Mesenchymal stem cell (in vitro differentiated cells and primary cell): ENCODE data around the gene DLX1.

ENCODE experiments used
- DNase-seq: peaks from one replicate; pipeline ENCODE4 v3.0.0-alpha.2; 2013
- H2AFZ ChIP-seq: one replicate; pipeline ENCODE4 v1.6.1; 2013; ENCODE audit warnings: low read depth, mild to moderate bottlenecking, control low read depth, inconsistent platforms, low read length, moderate library complexity
- H2AK5ac ChIP-seq: 2 replicates; pipeline ENCODE4 v1.6.1; 2013; ENCODE audit warnings: low read length, moderate library complexity, mild to moderate bottlenecking, inconsistent platforms; ENCODE audit not compliant: severe bottlenecking
- H2BK120ac ChIP-seq: one replicate; pipeline ENCODE4 v1.6.1; 2013; ENCODE audit warnings: low read depth, mild to moderate bottlenecking, inconsistent platforms, low read length, moderate library complexity
- H2BK12ac ChIP-seq, 2 experiments: one replicate each; pipeline ENCODE4 v1.6.1; 2013; ENCODE audit warnings: inconsistent platforms in 2 of 2, low read length in 2 of 2, mild to moderate bottlenecking in 2 of 2, moderate library complexity in 2 of 2, control low read depth in 1 of 2
- H2BK15ac ChIP-seq: one replicate; pipeline ENCODE4 v1.6.1; 2013; ENCODE audit warnings: mild to moderate bottlenecking, low read depth, inconsistent platforms; ENCODE audit not compliant: poor library complexity, severe bottlenecking
- H2BK5ac ChIP-seq: 2 replicates; pipeline ENCODE4 v1.6.1; 2013; ENCODE audit warnings: low read depth, mild to moderate bottlenecking, low read length, control low read depth, inconsistent platforms; ENCODE audit not compliant: poor library complexity, severe bottlenecking
- H3K14ac ChIP-seq, 2 experiments: one replicate each; pipeline ENCODE4 v1.6.1; 2013; ENCODE audit warnings: inconsistent platforms in 2 of 2, low read length in 2 of 2, control low read depth in 1 of 2, mild to moderate bottlenecking in 1 of 2, moderate library complexity in 1 of 2
- H3K18ac ChIP-seq, 2 experiments: one replicate each; pipeline ENCODE4 v1.6.1; 2013; ENCODE audit warnings: inconsistent platforms in 2 of 2, low read length in 2 of 2, control low read depth in 1 of 2, low read depth in 1 of 2, mild to moderate bottlenecking in 1 of 2
- H3K23ac ChIP-seq, 2 experiments: one replicate each; pipeline ENCODE4 v1.6.1; 2013; ENCODE audit warnings: inconsistent platforms in 2 of 2, low read length in 2 of 2, mild to moderate bottlenecking in 2 of 2, moderate library complexity in 2 of 2, control low read depth in 1 of 2
- H3K27ac ChIP-seq: 2 replicates; pipeline ENCODE4 v1.5.1; 2013; ENCODE audit warnings: mild to moderate bottlenecking, moderate library complexity, low read length, control low read depth, inconsistent platforms; ENCODE audit not compliant: poor library complexity, severe bottlenecking
- H3K27me3 ChIP-seq, 2 experiments: 2 replicates each; pipeline versions ENCODE4 v1.6.1 to v1.7.0; 2013; ENCODE audit warnings: low read length in 2 of 2, mild to moderate bottlenecking in 2 of 2, moderate library complexity in 2 of 2, control low read depth in 1 of 2, inconsistent platforms in 1 of 2; ENCODE audit not compliant: control insufficient read depth in 1 of 2, insufficient read depth in 1 of 2
- H3K36me3 ChIP-seq, 2 experiments: 2 replicates each; pipeline versions ENCODE4 v1.6.1 to v1.7.0; 2013; ENCODE audit warnings: low read length in 2 of 2, control low read depth in 1 of 2, inconsistent platforms in 1 of 2, low read depth in 1 of 2, mild to moderate bottlenecking in 1 of 2; ENCODE audit not compliant: insufficient read depth in 2 of 2, control insufficient read depth in 1 of 2
- H3K4ac ChIP-seq, 2 experiments: one replicate each; pipeline ENCODE4 v1.6.1; 2013; ENCODE audit warnings: inconsistent platforms in 2 of 2, low read length in 2 of 2, mild to moderate bottlenecking in 2 of 2, moderate library complexity in 2 of 2, control low read depth in 1 of 2, low read depth in 1 of 2
- H3K4me1 ChIP-seq: 2 replicates; pipeline ENCODE4 v1.6.1; 2013; ENCODE audit warnings: low read depth, low read length, control low read depth; ENCODE audit not compliant: control insufficient read depth, insufficient read depth
- H3K4me2 ChIP-seq: 2 replicates; pipeline ENCODE4 v1.6.1; 2013; ENCODE audit warnings: low read length, mild to moderate bottlenecking, inconsistent platforms; ENCODE audit not compliant: poor library complexity, severe bottlenecking
- H3K4me3 ChIP-seq, 2 experiments: 2 replicates each; pipeline versions ENCODE4 v1.5.1 to v1.7.0; 2013; ENCODE audit warnings: low read length in 2 of 2, mild to moderate bottlenecking in 2 of 2, control low read depth in 1 of 2, low read depth in 1 of 2; ENCODE audit not compliant: insufficient read depth in 1 of 2
- H3K79me1 ChIP-seq: replicated peaks from 2 replicates; pipeline ENCODE4 v1.6.1; 2013; ENCODE audit warnings: mild to moderate bottlenecking, control low read depth, low read length, inconsistent platforms; ENCODE audit not compliant: poor library complexity, severe bottlenecking
- H3K9ac ChIP-seq: 2 replicates; pipeline ENCODE4 v1.7.0; 2013; ENCODE audit warnings: mild to moderate bottlenecking, low read length, moderate library complexity
- H3K9me3 ChIP-seq: 2 replicates; pipeline ENCODE4 v1.7.0; 2013; ENCODE audit warnings: mild to moderate bottlenecking, low read length; ENCODE audit not compliant: control insufficient read depth
- H4K8ac ChIP-seq: one replicate; pipeline ENCODE4 v1.6.1; 2013; ENCODE audit warnings: inconsistent platforms, mild to moderate bottlenecking, low read length, moderate library complexity
- H4K91ac ChIP-seq: one replicate; pipeline ENCODE4 v1.6.1; 2013; ENCODE audit warnings: mild to moderate bottlenecking, low read length, inconsistent platforms
- WGBS: methylation state at CpG from one replicate; pipeline ENCODE4 v1.1.7; 2013; ENCODE audit warnings: mixed read lengths; 5-methylcytosine and 5-hydroxymethylcytosine counted together

DLX1 gene

GRCh38 chr2:172128484-172128883 is 43.2 kb downstream of the DLX1 start:
- Histone ChIP-seq H2BK12ac (no peak overlapping the region), H3K23ac (no peak overlapping the region), H2AFZ (no peak overlapping the region), H3K4me1 (no peaks in the 10 kb centered on the region), H3K27me3 (no peaks in the 10 kb centered on the region), H3K27ac (no peak overlapping the region), H3K4me3 (no peak overlapping the region), H3K18ac (no peak overlapping the region), H2BK120ac (no peak overlapping the region), H3K36me3 (no peaks in the 10 kb centered on the region), H2BK15ac (no peak overlapping the region), H3K79me1 (no peaks in the 10 kb centered on the region), H3K4ac (no peak overlapping the region), H2BK5ac (no peak overlapping the region), H3K4me2 (no peak overlapping the region), H3K14ac (no peak overlapping the region), H2AK5ac (no peak overlapping the region), H4K8ac (no peak overlapping the region), H3K9me3 (no peaks in the 10 kb centered on the region), H3K9ac (no peak overlapping the region), H4K91ac (no peak overlapping the region)
- DNase-seq, result no peak

DNA sequence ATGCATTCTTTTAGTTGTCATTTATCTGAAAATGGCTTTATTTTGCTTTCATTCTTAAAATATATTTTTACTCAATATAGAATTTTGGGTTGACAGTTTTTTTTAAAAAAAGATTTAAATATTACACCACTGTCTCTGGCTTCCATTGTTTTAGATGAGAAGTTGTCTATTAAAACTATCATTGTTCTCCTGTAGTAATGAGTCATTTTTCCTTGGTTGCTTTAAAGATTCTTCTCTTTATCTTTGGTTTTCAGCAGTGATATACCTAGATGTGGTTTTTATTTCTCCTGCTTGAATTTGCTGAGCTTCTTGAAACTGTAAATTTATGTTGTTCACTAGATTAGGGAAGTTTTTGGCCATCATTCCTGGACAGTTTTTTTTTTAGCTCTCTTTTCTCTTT is 44.1 kb downstream of the DLX1 start:
- Histone ChIP-seq H3K9ac (no peak overlapping the region), H3K27ac (no peak overlapping the region), H3K27me3 (no peaks in the 10 kb centered on the region), H3K79me1 (no peaks in the 10 kb centered on the region), H2BK120ac (no peak overlapping the region), H3K18ac (no peak overlapping the region), H3K9me3 (no peaks in the 10 kb centered on the region), H2AFZ (no peak overlapping the region), H3K4ac (no peak overlapping the region), H3K4me1 (no peaks in the 10 kb centered on the region), H4K91ac (no peak overlapping the region), H3K4me3 (no peak overlapping the region), H4K8ac (no peak overlapping the region), H3K23ac (no peak overlapping the region), H3K14ac (no peak overlapping the region), H3K4me2 (no peak overlapping the region), H2BK5ac (no peak overlapping the region), H3K36me3 (no peaks in the 10 kb centered on the region), H2AK5ac (no peak overlapping the region), H2BK15ac (no peak overlapping the region), H2BK12ac (no peak overlapping the region)
- DNase-seq, result no peak

DNA sequence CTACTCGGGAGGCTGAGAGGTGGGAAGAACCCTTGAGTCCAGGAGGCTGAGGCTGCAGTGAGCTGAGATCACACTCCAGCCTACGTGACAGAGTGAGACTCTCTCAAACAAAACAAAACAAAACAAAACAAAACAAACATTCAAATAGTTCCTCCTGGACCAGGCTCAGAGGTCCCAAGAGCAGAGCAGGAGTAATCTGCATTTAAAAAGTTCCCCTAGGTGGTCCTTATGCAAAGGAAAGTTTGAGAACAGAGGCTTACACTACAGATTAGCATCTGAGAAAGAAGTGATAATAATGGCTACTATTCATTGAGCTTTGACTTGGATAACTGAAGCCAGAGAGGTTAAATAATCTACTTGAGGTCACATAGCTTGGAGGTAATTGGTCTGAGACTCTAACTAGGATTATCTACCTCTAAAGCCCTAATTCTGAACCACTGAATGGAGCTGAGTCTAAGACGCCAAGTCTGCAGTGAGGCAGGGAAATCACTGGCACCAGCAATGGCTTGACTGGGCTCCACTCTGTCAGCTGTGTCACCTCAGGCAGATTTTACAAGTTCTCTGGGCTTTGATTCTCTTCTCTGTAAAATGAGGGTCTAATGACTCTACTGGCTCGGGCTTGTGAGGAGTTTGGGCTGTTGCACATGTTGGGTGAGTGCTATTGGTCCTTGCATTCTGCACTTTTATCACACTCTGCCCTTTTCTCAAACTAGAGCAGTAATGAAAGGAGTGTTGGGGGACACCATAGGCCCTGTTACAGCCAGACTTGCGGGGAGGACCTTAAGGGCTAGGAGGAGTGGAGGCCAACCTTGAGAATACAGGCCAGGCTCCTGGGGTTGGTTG is 46.6 kb downstream of the DLX1 start:
- H3K36me3 ChIP-seq, result no peaks in the 10 kb centered on the region
- H2AK5ac ChIP-seq, result no peak overlapping the region
- DNase-seq, result no peak
- no peak overlapping the region for H2AFZ ChIP-seq
- no peaks in the 10 kb centered on the region for H3K4me1 ChIP-seq
- no peak overlapping the region for H3K4me2 ChIP-seq
- H4K8ac ChIP-seq, result no peak overlapping the region
- no peak overlapping the region for H3K18ac ChIP-seq
- WGBS, result 70% methylated on average over 3 of the region's 5 CpGs
- no peak overlapping the region for H3K4ac ChIP-seq
- no peak overlapping the region for H3K27ac ChIP-seq
- H3K23ac ChIP-seq, result no peak overlapping the region
- peaks cover 0 to 3% of the 10 kb centered on the region in 2 experiments for H3K27me3 ChIP-seq
- H2BK5ac ChIP-seq, result no peak overlapping the region
- no peak overlapping the region for H2BK120ac ChIP-seq
- no peaks in the 10 kb centered on the region for H3K79me1 ChIP-seq
- no peak overlapping the region for H3K14ac ChIP-seq
- H3K9ac ChIP-seq, result no peak overlapping the region
- no peaks in the 10 kb centered on the region for H3K9me3 ChIP-seq
- no peak overlapping the region for H2BK15ac ChIP-seq
- H4K91ac ChIP-seq, result no peak overlapping the region
- no peak overlapping the region for H3K4me3 ChIP-seq
- H2BK12ac ChIP-seq, result no peak overlapping the region

- Histone ChIP-seq H3K4me3 (no peak overlapping the region), H3K9me3 (no peaks in the 10 kb centered on the region), H2BK12ac (no peak overlapping the region), H3K4me2 (no peak overlapping the region), H3K14ac (no peak overlapping the region), H2BK15ac (no peak overlapping the region), H3K18ac (no peak overlapping the region), H4K8ac (no peak overlapping the region), H2BK120ac (no peak overlapping the region), H3K36me3 (no peaks in the 10 kb centered on the region), H3K9ac (no peak overlapping the region), H2AK5ac (no peak overlapping the region), H4K91ac (no peak overlapping the region), H2BK5ac (no peak overlapping the region), H3K23ac (no peak overlapping the region), H3K27ac (no peak overlapping the region), H3K79me1 (no peaks in the 10 kb centered on the region), H3K4ac (no peak overlapping the region), H3K4me1 (no peaks in the 10 kb centered on the region), H3K27me3 (peaks cover 0 to 3% of the 10 kb centered on the region in 2 experiments), H2AFZ (no peak overlapping the region)
- 70% methylated on average over 3 of the region's 3 CpGs for WGBS
- no peak for DNase-seq
These were observed 49.0 kb downstream of the DLX1 start for GRCh38 chr2:172134270-172134669.
